ENCODE data around the gene EHHADH.

DNA sequence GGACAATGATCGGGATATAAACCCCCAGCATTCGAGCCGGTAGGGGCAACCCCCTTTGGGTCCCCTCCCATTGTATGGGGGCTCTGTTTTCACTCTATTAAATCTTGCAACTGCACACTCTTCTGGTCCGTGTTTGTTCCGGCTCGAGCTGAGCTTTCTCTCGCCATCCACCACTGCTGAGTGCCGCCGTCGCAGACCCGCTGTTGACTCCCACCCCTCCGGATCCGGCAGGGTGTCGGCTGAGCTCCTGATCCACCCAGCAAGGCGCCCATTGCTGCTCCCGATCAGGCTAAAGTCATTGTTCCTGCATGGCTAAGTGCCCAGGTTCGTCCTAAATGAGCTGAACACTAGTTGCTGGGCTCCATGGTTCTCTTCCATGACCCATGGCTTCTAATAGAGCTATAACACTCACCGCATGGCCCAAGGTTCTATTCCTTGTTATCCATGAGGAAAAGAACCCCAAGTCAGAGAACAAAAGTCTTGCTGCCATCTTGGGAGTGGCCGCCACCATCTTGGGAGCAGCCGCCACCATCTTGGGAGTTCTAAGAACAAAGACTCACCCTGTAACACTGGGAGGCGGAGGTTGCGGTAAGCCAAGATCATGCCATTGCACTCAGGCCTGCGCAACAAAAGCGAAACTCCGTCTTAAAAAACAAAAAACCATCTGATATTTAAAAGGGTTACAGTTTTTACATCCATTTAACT is 11.2 kb upstream of the EHHADH start:
- TF ChIP-seq, protein P1, sequence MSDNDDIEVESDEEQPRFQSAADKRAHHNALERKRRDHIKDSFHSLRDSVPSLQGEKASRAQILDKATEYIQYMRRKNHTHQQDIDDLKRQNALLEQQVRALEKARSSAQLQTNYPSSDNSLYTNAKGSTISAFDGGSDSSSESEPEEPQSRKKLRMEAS (IDR thresholded peaks at IDR 0.05; ENCODE audit: low read depth): no peak
- TF ChIP-seq, protein P2, sequence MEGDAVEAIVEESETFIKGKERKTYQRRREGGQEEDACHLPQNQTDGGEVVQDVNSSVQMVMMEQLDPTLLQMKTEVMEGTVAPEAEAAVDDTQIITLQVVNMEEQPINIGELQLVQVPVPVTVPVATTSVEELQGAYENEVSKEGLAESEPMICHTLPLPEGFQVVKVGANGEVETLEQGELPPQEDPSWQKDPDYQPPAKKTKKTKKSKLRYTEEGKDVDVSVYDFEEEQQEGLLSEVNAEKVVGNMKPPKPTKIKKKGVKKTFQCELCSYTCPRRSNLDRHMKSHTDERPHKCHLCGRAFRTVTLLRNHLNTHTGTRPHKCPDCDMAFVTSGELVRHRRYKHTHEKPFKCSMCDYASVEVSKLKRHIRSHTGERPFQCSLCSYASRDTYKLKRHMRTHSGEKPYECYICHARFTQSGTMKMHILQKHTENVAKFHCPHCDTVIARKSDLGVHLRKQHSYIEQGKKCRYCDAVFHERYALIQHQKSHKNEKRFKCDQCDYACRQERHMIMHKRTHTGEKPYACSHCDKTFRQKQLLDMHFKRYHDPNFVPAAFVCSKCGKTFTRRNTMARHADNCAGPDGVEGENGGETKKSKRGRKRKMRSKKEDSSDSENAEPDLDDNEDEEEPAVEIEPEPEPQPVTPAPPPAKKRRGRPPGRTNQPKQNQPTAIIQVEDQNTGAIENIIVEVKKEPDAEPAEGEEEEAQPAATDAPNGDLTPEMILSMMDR (IDR thresholded peaks at IDR 0.05): no peak
- TF ChIP-seq TEAD4 (IDR thresholded peaks at IDR 0.05; ENCODE audit: borderline replicate concordance, insufficient read depth) (no peak), TAF1 (IDR thresholded peaks at IDR 0.05; ENCODE audit: borderline replicate concordance, low read depth, low read length) (no peak), FOXM1 (IDR thresholded peaks at IDR 0.05; ENCODE audit: low read depth) (no peak), EZH2phosphoT487 (IDR thresholded peaks at IDR 0.05; ENCODE audit: borderline replicate concordance, low read depth) (no peak), YY1 (IDR thresholded peaks at IDR 0.05; ENCODE audit: low read depth) (no peak), RAD21 (IDR thresholded peaks at IDR 0.05; ENCODE audit: low read length) (no peak)
- TF ChIP-seq, protein P3, sequence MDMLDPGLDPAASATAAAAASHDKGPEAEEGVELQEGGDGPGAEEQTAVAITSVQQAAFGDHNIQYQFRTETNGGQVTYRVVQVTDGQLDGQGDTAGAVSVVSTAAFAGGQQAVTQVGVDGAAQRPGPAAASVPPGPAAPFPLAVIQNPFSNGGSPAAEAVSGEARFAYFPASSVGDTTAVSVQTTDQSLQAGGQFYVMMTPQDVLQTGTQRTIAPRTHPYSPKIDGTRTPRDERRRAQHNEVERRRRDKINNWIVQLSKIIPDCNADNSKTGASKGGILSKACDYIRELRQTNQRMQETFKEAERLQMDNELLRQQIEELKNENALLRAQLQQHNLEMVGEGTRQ (IDR thresholded peaks at IDR 0.05; ENCODE audit: borderline replicate concordance, low read depth, low read length): no peak
- TF ChIP-seq, protein P4, sequence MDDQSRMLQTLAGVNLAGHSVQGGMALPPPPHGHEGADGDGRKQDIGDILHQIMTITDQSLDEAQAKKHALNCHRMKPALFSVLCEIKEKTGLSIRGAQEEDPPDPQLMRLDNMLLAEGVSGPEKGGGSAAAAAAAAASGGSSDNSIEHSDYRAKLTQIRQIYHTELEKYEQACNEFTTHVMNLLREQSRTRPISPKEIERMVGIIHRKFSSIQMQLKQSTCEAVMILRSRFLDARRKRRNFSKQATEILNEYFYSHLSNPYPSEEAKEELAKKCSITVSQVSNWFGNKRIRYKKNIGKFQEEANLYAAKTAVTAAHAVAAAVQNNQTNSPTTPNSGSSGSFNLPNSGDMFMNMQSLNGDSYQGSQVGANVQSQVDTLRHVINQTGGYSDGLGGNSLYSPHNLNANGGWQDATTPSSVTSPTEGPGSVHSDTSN (IDR thresholded peaks at IDR 0.05): no peak
